ENCODE measurements around the gene CAB39.

DNA sequence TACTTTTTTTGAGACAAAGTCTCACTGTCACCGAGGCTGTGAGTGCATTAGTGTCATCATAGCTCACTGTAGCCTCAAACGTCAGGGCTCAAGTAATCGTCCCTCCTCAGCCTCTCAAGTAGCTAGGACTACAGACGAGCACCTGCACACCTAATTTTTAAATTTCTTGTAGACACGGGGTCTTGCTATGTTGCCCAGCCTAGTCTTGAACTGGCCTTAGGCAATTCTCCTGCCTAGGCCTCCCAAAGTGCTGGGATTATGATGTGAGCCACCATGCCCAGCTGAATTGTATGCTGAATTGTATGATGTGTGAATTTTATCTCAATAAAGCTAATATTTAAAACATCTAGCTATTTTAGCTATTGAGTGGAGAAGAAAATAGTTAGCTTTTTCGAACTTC lies 18.9 kb downstream of the CAB39 start:
- TF ChIP-seq, protein P1, sequence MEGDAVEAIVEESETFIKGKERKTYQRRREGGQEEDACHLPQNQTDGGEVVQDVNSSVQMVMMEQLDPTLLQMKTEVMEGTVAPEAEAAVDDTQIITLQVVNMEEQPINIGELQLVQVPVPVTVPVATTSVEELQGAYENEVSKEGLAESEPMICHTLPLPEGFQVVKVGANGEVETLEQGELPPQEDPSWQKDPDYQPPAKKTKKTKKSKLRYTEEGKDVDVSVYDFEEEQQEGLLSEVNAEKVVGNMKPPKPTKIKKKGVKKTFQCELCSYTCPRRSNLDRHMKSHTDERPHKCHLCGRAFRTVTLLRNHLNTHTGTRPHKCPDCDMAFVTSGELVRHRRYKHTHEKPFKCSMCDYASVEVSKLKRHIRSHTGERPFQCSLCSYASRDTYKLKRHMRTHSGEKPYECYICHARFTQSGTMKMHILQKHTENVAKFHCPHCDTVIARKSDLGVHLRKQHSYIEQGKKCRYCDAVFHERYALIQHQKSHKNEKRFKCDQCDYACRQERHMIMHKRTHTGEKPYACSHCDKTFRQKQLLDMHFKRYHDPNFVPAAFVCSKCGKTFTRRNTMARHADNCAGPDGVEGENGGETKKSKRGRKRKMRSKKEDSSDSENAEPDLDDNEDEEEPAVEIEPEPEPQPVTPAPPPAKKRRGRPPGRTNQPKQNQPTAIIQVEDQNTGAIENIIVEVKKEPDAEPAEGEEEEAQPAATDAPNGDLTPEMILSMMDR (IDR thresholded peaks at IDR 0.05) = no peak
- TF ChIP-seq POLR2A (IDR thresholded peaks at IDR 0.05) = no peak
- TF ChIP-seq EP300 (IDR thresholded peaks at IDR 0.05) = no peak
